ENCODE data around the gene CHMP4B. TPM values are rescaled to one million over a fixed set of nuclear protein-coding genes. Genes with fewer than 3 reads are reported as not detected.

The CHMP4B gene
- 104 TPM for total RNA-seq
- long read RNA-seq, partial matches to known transcripts = 1 of 1 reads
- long read RNA-seq, other reads (novel, unspliced or antisense) = 0 of 1 reads

- H3K4me3 ChIP-seq = peak within 1 kb of the TSS; percentile 97
- peaks cover 54% of the 10 kb centered on the region for H3K4me1 ChIP-seq
- no peaks in the 10 kb centered on the region for H3K27me3 ChIP-seq (ENCODE audit: low read depth)
- H3K27ac ChIP-seq (replicated peaks) = peak within 1 kb of the TSS; percentile 94
- no peaks in the 10 kb centered on the region for H3K9me3 ChIP-seq (replicated peaks)
- peaks cover 4% of the 10 kb centered on the region for H3K36me3 ChIP-seq
- intact Hi-C loops (cut with micrococcal nuclease) = no loop called here
- TF ChIP-seq CTCF (IDR thresholded peaks at IDR 0.05; ENCODE audit: borderline replicate concordance) = no peak
- DNase-seq = peak; percentile 100
Measured at GRCh38 chr20:33810885-33811775, at the start of gene CHMP4B. Gene CHMP4B (plus strand): TSS chr20:33811348. CDS start chr20:33811469, 121 bp downstream.

- Histone ChIP-seq H3K36me3 (peaks cover 56% of the 10 kb centered on the region), H3K27me3 (ENCODE audit: low read depth) (no peaks in the 10 kb centered on the region), H3K27ac (replicated peaks) (no peak overlapping the region), H3K4me3 (no peak overlapping the region), H3K9me3 (replicated peaks) (peaks cover 12% of the 10 kb centered on the region), H3K4me1 (no peaks in the 10 kb centered on the region)
- DNase-seq = no peak
- intact Hi-C loops (cut with micrococcal nuclease) = no loop called here
- no peak for TF ChIP-seq CTCF (IDR thresholded peaks at IDR 0.05; ENCODE audit: borderline replicate concordance)
Measured at GRCh38 chr20:33761698-33762250, 49.4 kb upstream of the CHMP4B start.

- Histone ChIP-seq H3K36me3 (peaks cover 45% of the 10 kb centered on the region), H3K4me3 (no peak overlapping the region), H3K9me3 (replicated peaks) (no peaks in the 10 kb centered on the region), H3K27me3 (ENCODE audit: low read depth) (no peaks in the 10 kb centered on the region), H3K27ac (replicated peaks) (no peak overlapping the region), H3K4me1 (no peaks in the 10 kb centered on the region)
- TF ChIP-seq CTCF (IDR thresholded peaks at IDR 0.05; ENCODE audit: borderline replicate concordance) = no peak
- no peak for DNase-seq
- intact Hi-C loops (cut with micrococcal nuclease) = no loop called here
Measured at GRCh38 chr20:33765099-33765498, 46.0 kb upstream of the CHMP4B start.

GRCh38 chr20:33765592-33765991, 45.6 kb upstream of the CHMP4B start:
- intact Hi-C loops (cut with micrococcal nuclease) = no loop called here
- no peaks in the 10 kb centered on the region for H3K4me1 ChIP-seq
- no peaks in the 10 kb centered on the region for H3K9me3 ChIP-seq (replicated peaks)
- no peaks in the 10 kb centered on the region for H3K27me3 ChIP-seq (ENCODE audit: low read depth)
- no peak for DNase-seq
- no peak overlapping the region for H3K27ac ChIP-seq (replicated peaks)
- peaks cover 41% of the 10 kb centered on the region for H3K36me3 ChIP-seq
- H3K4me3 ChIP-seq = no peak overlapping the region
- TF ChIP-seq CTCF (IDR thresholded peaks at IDR 0.05; ENCODE audit: borderline replicate concordance) = no peak

- DNase-seq = no peak
- no peaks in the 10 kb centered on the region for H3K4me1 ChIP-seq
- no peak for TF ChIP-seq CTCF (IDR thresholded peaks at IDR 0.05; ENCODE audit: borderline replicate concordance)
- no peak overlapping the region for H3K27ac ChIP-seq (replicated peaks)
- no peaks in the 10 kb centered on the region for H3K27me3 ChIP-seq (ENCODE audit: low read depth)
- intact Hi-C loops (cut with micrococcal nuclease) = no loop called here
- no peak overlapping the region for H3K4me3 ChIP-seq
- no peaks in the 10 kb centered on the region for H3K9me3 ChIP-seq (replicated peaks)
- peaks cover 36% of the 10 kb centered on the region for H3K36me3 ChIP-seq
Measured at GRCh38 chr20:33766686-33767085, 44.5 kb upstream of the CHMP4B start.
